ENCODE results near the gene TET3. TPM values are rescaled to one million over a fixed set of nuclear protein-coding genes. Genes with fewer than 3 reads are reported as not detected.

Gene TET3
- total RNA-seq, 1 experiment from 2014 or later: 6.1 TPM

- peaks cover 5% of the 10 kb centered on the region for H4K20me1 ChIP-seq (ENCODE audit: low read length)
- ChIA-PET POLR2A (ENCODE audit: unreplicated experiment) (no interaction called here), CTCF (no interaction called here)
- H3K9ac ChIP-seq (ENCODE audit: low read length): no peak overlapping the region
- H3K27me3 ChIP-seq (ENCODE audit: low read length): no peaks in the 10 kb centered on the region
- no peaks in the 10 kb centered on the region for H3F3A ChIP-seq (ENCODE audit: low read length, unreplicated experiment)
- H3K36me3 ChIP-seq (ENCODE audit: low read depth, low read length): no peaks in the 10 kb centered on the region; the same call in 1 of the 2 replicates
- no peak for DNase-seq
- no TSS peak for BruUV-seq (replicated peaks)
- no peaks in the 10 kb centered on the region for H3K4me1 ChIP-seq (ENCODE audit: insufficient read depth, low read length)
- no peak for ATAC-seq
- H3K27ac ChIP-seq (ENCODE audit: low read length): no peak overlapping the region
- no peak for TF ChIP-seq CTCF (conservative IDR thresholded peaks at IDR 0.05; ENCODE audit: low read depth, low read length)
- TF ChIP-seq EZH2phosphoT487 (IDR thresholded peaks at IDR 0.05; ENCODE audit: borderline replicate concordance, low read length): no peak
- TF ChIP-seq EZH2 (IDR thresholded peaks at IDR 0.05; ENCODE audit: low read length, unreplicated experiment): no peak
- H2AFZ ChIP-seq (ENCODE audit: low read length): no peak overlapping the region
- H3K4me2 ChIP-seq (ENCODE audit: low read length): no peak overlapping the region
- H3K9me2 ChIP-seq (replicated peaks; ENCODE audit: low read length): no peaks in the 10 kb centered on the region
- no peaks in the 10 kb centered on the region for H3K9me3 ChIP-seq (ENCODE audit: low read length)
- H3K79me2 ChIP-seq (ENCODE audit: low read length): peaks cover 57% of the 10 kb centered on the region
- H3K4me3 ChIP-seq (ENCODE audit: low read length): no peak overlapping the region
- intact Hi-C loops (cut with micrococcal nuclease): no loop called here
Observed at GRCh38 chr2:74021407-74021755, 36.7 kb downstream of the TET3 start.

- no peak for ATAC-seq
- Histone ChIP-seq H4K20me1 (ENCODE audit: low read length) (peaks cover 3% of the 10 kb centered on the region), H2AFZ (ENCODE audit: low read length) (no peak overlapping the region), H3K79me2 (ENCODE audit: low read length) (peaks cover 64% of the 10 kb centered on the region), H3K27me3 (ENCODE audit: low read length) (no peaks in the 10 kb centered on the region), H3K9ac (ENCODE audit: low read length) (no peak overlapping the region), H3K4me3 (ENCODE audit: low read length) (no peak overlapping the region), H3K9me2 (replicated peaks; ENCODE audit: low read length) (no peaks in the 10 kb centered on the region), H3K4me1 (ENCODE audit: insufficient read depth, low read length) (no peaks in the 10 kb centered on the region), H3K9me3 (ENCODE audit: low read length) (no peaks in the 10 kb centered on the region), H3F3A (ENCODE audit: low read length, unreplicated experiment) (no peaks in the 10 kb centered on the region), H3K36me3 (ENCODE audit: low read depth, low read length) (peaks cover 2% of the 10 kb centered on the region; the same call in 1 of the 2 replicates), H3K4me2 (ENCODE audit: low read length) (no peak overlapping the region), H3K27ac (ENCODE audit: low read length) (no peak overlapping the region)
- intact Hi-C loops (cut with micrococcal nuclease): no loop called here
- BruUV-seq (replicated peaks): no TSS peak
- ChIA-PET CTCF (no interaction called here), POLR2A (ENCODE audit: unreplicated experiment) (no interaction called here)
- DNase-seq: no peak
- no peak for TF ChIP-seq EZH2phosphoT487 (IDR thresholded peaks at IDR 0.05; ENCODE audit: borderline replicate concordance, low read length)
- no peak for TF ChIP-seq CTCF (conservative IDR thresholded peaks at IDR 0.05; ENCODE audit: low read depth, low read length)
- no peak for TF ChIP-seq EZH2 (IDR thresholded peaks at IDR 0.05; ENCODE audit: low read length, unreplicated experiment)
Observed at GRCh38 chr2:74024216-74024615, 39.5 kb downstream of the TET3 start.

GRCh38 chr2:74025971-74026612, 41.4 kb downstream of the TET3 start:
- CTCF ChIA-PET: no interaction called here
- DNase-seq: no peak

More at GRCh38 chr2:74025971-74026612, 41.4 kb downstream of the TET3 start:
- H3K4me3 ChIP-seq (ENCODE audit: low read length): no peak overlapping the region
- 0 out of 2 replicates have a peak, but pooled peaks cover 2% of the 10 kb centered on the region for H3K36me3 ChIP-seq (ENCODE audit: low read depth, low read length)
- no peaks in the 10 kb centered on the region for H3K9me3 ChIP-seq (ENCODE audit: low read length)
- H3F3A ChIP-seq (ENCODE audit: low read length, unreplicated experiment): no peaks in the 10 kb centered on the region
- H3K27me3 ChIP-seq (ENCODE audit: low read length): no peaks in the 10 kb centered on the region
- no peak overlapping the region for H3K4me2 ChIP-seq (ENCODE audit: low read length)
- no peaks in the 10 kb centered on the region; the same call in none of the 2 replicates for H4K20me1 ChIP-seq (ENCODE audit: low read length)
- BruUV-seq (replicated peaks): no TSS peak
- no peak for TF ChIP-seq EZH2phosphoT487 (IDR thresholded peaks at IDR 0.05; ENCODE audit: borderline replicate concordance, low read length)
- no peak for TF ChIP-seq CTCF (conservative IDR thresholded peaks at IDR 0.05; ENCODE audit: low read depth, low read length)
- TF ChIP-seq EZH2 (IDR thresholded peaks at IDR 0.05; ENCODE audit: low read length, unreplicated experiment): no peak
- POLR2A ChIA-PET (ENCODE audit: unreplicated experiment): no interaction called here
- peak; percentile 53 for ATAC-seq
- intact Hi-C loops (cut with micrococcal nuclease): no loop called here
- H3K9me2 ChIP-seq (replicated peaks; ENCODE audit: low read length): no peaks in the 10 kb centered on the region
- no peak overlapping the region for H2AFZ ChIP-seq (ENCODE audit: low read length)
- H3K27ac ChIP-seq (ENCODE audit: low read length): no peak overlapping the region
- peaks cover 70% of the 10 kb centered on the region for H3K79me2 ChIP-seq (ENCODE audit: low read length)
- no peaks in the 10 kb centered on the region for H3K4me1 ChIP-seq (ENCODE audit: insufficient read depth, low read length)
- H3K9ac ChIP-seq (ENCODE audit: low read length): no peak overlapping the region
